ENCODE measurements around the gene SFXN4.

GRCh38 chr10:119209736-119210355 is 44.3 kb upstream of the SFXN4 start:
- peak; percentile 65; the same call in 1 of the 2 replicates for TF ChIP-seq CTCF (conservative IDR thresholded peaks at IDR 0.05; ENCODE audit: low read length)
- no peak for TF ChIP-seq EZH2phosphoT487 (IDR thresholded peaks at IDR 0.05; ENCODE audit: borderline replicate concordance, low read depth, low read length)

All from OCI-LY7 (cell line).